Vagina (tissue), 2 donors: Measurements from ENCODE around the gene CDKL4.

ENCODE experiments used
- POLR2A ChIP-seq, 2 donors: fragments of 450-650 bp; IDR thresholded peaks; one replicate each; pipeline ENCODE4 v1.6.1; 2017; ENCODE audit warnings: antibody characterized with exemption in 2 of 2, mild to moderate bottlenecking in 2 of 2, moderate library complexity in 2 of 2
- POLR2AphosphoS5 ChIP-seq, 2 donors: sonication (generic); formaldehyde crosslinking; IDR thresholded peaks; one replicate each; pipeline ENCODE4 v1.9.0; 2017; ENCODE audit warnings: antibody characterized with exemption in 2 of 2, mild to moderate bottlenecking in 2 of 2, low read depth in 1 of 2; ENCODE audit not compliant: insufficient read depth in 1 of 2
- TF ChIP-seq, protein P1 (sequence below), 3 experiments: fragments of 450-650 bp in 2 of 3; fragments of 200-600 bp in 1 of 3; sonication (generic) in 1 of 3; IDR thresholded peaks; one replicate each; pipeline ENCODE4 v1.5.1; 2017 to 2019; ENCODE audit warnings: antibody characterized with exemption in 3 of 3, mild to moderate bottlenecking in 2 of 3, moderate library complexity in 2 of 3

DNA sequence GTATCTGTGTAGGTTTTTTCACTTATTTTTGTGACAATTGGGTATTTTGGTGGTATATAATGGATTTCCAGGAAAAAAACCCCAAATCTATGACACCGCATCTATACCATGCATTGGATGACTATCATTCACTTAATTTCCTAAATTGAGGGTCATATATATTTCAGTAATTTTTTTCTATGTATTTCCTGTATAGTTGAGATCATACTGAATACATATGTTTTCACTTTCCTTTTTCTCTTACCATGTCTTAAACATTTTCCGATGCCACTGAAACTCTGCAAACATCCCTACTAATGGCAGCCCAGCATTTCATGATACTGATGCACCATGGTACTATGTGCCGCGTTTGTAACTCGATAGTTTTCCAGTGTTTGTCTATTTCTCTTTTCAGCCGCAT is 40.4 kb downstream of the CDKL4 start:
- TF ChIP-seq POLR2AphosphoS5 (IDR thresholded peaks at IDR 0.05; ENCODE audit: insufficient read depth in 1 of 2, low read depth in 1 of 2) (no peak), POLR2A (IDR thresholded peaks at IDR 0.05) (no peak)
- TF ChIP-seq, protein P1, sequence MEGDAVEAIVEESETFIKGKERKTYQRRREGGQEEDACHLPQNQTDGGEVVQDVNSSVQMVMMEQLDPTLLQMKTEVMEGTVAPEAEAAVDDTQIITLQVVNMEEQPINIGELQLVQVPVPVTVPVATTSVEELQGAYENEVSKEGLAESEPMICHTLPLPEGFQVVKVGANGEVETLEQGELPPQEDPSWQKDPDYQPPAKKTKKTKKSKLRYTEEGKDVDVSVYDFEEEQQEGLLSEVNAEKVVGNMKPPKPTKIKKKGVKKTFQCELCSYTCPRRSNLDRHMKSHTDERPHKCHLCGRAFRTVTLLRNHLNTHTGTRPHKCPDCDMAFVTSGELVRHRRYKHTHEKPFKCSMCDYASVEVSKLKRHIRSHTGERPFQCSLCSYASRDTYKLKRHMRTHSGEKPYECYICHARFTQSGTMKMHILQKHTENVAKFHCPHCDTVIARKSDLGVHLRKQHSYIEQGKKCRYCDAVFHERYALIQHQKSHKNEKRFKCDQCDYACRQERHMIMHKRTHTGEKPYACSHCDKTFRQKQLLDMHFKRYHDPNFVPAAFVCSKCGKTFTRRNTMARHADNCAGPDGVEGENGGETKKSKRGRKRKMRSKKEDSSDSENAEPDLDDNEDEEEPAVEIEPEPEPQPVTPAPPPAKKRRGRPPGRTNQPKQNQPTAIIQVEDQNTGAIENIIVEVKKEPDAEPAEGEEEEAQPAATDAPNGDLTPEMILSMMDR (IDR thresholded peaks at IDR 0.05): no peak
